Measurements from ENCODE around the gene PLXNA1.
A peak's percentile ranks its signal among the peaks of the same experiment; 100 is the strongest.

PLXNA1 gene

DNA sequence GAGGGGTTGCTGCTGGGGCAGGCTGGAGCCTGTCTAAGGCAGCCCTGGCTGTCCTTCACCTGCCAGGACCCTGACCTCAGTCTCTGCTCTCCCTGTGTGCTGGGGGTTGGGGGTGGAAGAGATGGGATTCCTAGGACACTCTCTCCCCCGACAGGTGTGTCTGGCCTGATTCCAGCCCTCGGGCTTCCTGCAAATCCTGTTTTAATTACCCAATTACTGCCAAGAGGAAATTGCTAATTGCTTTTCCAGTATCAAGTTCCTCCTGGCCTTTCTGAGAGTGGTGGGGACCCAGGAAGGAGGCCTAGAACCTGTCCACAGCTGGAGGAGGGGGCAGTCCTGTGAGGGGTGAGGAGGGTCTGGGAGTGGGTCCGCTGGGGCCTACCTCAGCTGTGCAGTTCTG lies 15.8 kb downstream of the PLXNA1 start:
- H3K4me3 ChIP-seq (ENCODE audit: control insufficient read depth, low read depth, low read length): no peak overlapping the region
- TF ChIP-seq, protein P1, sequence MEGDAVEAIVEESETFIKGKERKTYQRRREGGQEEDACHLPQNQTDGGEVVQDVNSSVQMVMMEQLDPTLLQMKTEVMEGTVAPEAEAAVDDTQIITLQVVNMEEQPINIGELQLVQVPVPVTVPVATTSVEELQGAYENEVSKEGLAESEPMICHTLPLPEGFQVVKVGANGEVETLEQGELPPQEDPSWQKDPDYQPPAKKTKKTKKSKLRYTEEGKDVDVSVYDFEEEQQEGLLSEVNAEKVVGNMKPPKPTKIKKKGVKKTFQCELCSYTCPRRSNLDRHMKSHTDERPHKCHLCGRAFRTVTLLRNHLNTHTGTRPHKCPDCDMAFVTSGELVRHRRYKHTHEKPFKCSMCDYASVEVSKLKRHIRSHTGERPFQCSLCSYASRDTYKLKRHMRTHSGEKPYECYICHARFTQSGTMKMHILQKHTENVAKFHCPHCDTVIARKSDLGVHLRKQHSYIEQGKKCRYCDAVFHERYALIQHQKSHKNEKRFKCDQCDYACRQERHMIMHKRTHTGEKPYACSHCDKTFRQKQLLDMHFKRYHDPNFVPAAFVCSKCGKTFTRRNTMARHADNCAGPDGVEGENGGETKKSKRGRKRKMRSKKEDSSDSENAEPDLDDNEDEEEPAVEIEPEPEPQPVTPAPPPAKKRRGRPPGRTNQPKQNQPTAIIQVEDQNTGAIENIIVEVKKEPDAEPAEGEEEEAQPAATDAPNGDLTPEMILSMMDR (conservative IDR thresholded peaks at IDR 0.05; ENCODE audit: control insufficient read depth, insufficient read depth, low read depth, low read length): no peak

DNA sequence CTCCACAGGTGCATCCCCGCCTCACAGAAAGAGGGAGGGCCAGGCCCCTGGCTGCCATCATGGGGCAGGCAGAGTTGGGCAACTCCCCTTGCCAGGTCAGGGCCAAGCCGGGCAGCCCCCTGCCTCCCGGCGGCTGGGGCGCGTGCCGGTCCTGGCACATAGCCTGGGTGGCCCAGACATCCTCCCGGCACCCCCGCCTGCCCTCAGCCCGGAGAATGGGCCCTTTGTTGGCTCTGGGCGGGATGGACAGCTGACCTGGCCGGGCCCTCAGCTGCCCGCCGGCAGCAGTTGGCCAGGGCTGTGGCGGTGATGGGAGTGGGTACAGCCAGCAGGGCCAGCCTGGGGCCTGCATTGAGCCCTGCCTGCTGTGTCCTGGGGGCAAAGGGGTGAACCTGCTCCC lies 16.5 kb downstream of the PLXNA1 start:
- DNase-seq (ENCODE audit: low read depth): no peak
- H3K4me3 ChIP-seq (ENCODE audit: control insufficient read depth, low read depth, low read length): no peak overlapping the region
- TF ChIP-seq, protein P1 (conservative IDR thresholded peaks at IDR 0.05; ENCODE audit: control insufficient read depth, insufficient read depth, low read depth, low read length): no peak

More for the DNA sequence above, 15.8 kb downstream of the PLXNA1 start:
- DNase-seq (ENCODE audit: low read depth): no peak

DNA sequence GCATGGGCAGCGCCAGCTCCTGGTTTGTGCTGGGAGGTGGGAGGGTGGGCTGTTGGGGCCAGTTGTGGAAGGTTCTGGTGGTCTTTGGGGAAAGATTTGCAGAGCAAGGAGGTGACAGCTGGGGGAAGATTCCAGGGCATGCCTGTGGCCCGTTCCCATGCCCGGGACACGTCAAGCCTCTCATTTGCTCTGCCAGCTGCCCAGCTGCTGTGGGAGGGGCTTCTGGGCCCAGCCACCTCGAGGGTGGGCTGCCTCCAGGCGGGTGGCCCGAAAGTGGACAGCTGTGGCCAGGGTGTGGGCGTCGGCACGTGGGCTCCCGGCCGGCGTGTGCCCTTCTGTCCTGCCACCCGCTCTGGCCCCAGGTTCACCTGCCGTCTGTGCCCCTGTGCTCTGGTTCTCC lies 17.2 kb downstream of the PLXNA1 start:
- no peak overlapping the region for H3K4me3 ChIP-seq (ENCODE audit: control insufficient read depth, low read depth, low read length)
- TF ChIP-seq, protein P1 (conservative IDR thresholded peaks at IDR 0.05; ENCODE audit: control insufficient read depth, insufficient read depth, low read depth, low read length): no peak
- no peak for DNase-seq (ENCODE audit: low read depth)

DNA sequence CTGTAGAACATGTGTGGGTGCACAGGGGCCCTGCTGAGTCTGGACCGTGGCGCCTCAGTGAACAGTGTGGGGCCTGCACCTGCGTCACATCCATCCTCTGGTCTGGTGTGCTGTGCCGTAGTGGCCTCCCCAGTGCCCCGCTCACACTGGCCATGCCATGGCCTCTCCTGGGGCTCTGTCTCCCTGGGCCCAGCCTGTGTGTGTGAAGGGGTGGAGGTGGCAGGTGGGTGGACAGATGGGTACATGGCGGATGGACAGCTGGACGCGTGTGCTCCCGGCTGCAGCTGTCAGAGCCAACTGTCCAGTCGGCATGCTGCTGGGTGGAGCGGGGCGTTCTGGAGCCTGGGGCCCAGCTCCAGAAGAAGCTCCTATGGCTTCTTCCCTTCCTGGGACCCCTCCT lies 17.8 kb downstream of the PLXNA1 start:
- DNase-seq (ENCODE audit: low read depth): no peak
- no peak overlapping the region for H3K4me3 ChIP-seq (ENCODE audit: control insufficient read depth, low read depth, low read length)
- TF ChIP-seq, protein P1 (conservative IDR thresholded peaks at IDR 0.05; ENCODE audit: control insufficient read depth, insufficient read depth, low read depth, low read length): no peak

DNA sequence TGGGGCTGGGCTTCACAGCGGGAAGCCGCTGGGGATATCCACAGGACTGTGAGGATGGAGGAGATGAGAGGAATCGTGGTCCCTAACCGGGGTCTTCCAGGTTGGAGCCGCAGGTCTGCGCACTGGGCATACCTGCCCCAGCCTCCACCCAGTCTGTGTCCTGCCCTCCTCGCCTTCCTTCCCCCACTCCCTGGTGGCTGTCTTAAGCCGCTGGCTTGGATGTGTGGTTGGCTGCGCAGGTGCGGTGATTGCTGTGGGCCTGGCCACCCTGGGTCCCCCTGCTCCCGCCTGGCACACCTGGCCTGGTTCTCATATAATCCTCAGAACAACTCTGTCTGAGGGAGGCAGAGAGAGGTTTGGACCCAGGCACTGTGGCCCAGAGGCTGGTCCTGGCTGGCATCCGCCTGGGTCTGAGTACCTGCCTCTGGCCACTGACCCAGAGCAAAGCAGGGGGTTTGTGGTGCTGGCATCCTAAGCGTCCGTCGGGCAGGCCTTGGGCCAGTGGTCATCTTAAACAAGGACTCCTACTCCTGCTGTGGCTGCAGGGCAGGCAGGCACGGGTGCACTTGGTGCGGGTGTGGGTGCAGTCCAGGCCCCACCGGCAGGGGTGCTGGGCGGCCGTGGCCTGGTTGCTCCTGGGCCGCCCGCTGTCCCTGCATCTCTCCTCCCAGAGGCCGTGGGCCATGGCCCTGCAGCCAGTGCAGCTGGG lies 18.7 kb downstream of the PLXNA1 start:
- TF ChIP-seq, protein P1 (conservative IDR thresholded peaks at IDR 0.05; ENCODE audit: control insufficient read depth, insufficient read depth, low read depth, low read length): no peak
- no peak overlapping the region for H3K4me3 ChIP-seq (ENCODE audit: control insufficient read depth, low read depth, low read length)

DNA sequence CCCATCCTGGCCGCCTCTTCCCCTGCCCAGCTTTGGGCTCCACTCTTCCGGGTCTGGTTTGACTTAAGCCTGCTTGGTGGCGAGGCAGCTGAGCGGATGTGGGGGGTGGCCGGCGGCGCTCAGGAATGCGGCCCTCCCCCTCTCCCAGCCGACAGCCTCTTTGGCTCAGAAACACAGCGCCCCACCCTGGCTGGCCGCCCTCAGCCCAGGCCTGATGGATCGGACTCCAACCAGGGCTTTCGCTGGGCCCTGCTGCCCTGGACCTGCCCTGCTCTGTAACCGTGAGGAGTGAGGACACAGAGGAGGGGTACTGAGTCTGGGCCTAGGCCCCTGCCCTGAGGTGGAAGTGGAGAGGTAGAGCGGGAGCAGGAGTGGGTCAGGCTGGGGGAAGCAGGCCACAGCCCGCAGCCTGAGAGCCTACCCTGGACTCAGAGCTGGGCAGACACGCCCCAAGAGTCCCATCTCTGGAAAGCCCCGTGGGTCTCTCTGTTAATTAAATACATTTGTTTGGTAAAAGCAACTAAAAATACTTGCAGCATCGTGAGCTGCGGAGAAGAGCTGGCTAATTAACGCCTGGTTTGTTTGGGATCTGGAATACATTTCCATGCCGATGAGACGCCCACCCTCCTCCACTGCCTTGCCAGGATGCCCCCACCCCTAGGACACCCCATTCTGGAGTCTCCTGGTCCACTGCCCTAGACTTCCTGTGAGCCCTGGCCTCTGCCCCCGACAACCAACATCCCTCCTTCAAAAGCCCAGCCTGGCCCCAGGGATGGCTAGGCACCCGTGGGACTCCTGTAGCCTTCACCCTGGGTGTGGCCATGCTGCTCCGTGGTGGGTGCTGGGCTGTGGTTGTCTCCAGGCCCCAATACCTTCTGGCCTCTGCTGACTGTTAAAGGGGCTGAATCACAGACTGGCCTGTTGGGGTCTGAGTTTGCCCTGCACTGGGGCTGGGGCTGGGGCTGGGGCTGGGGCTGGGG lies 19.6 kb downstream of the PLXNA1 start:
- TF ChIP-seq, protein P1 (conservative IDR thresholded peaks at IDR 0.05; ENCODE audit: control insufficient read depth, insufficient read depth, low read depth, low read length): peak; percentile 44
- H3K4me3 ChIP-seq (ENCODE audit: control insufficient read depth, low read depth, low read length): peak overlapping the region; percentile 15
- DNase-seq (ENCODE audit: low read depth): peak; percentile 90

More for the DNA sequence above, 18.7 kb downstream of the PLXNA1 start:
- DNase-seq (ENCODE audit: low read depth): no peak
